IPS-20b (cell line): ENCODE data around the gene SPATS2L.

ENCODE experiments used
- H3K27ac ChIP-seq: one replicate; pipeline ENCODE4 v1.5.1; 2013; ENCODE audit warnings: low read length
- H3K27me3 ChIP-seq: 2 replicates; pipeline ENCODE4 v1.6.1; 2013; ENCODE audit warnings: mild to moderate bottlenecking, low read length, inconsistent platforms; ENCODE audit not compliant: insufficient read depth
- H3K36me3 ChIP-seq: 2 replicates; pipeline ENCODE4 v1.6.1; 2013; ENCODE audit warnings: low read depth, mild to moderate bottlenecking, inconsistent platforms, low read length, moderate library complexity; ENCODE audit not compliant: insufficient read depth
- H3K4me1 ChIP-seq: 2 replicates; pipeline ENCODE4 v1.6.1; 2013; ENCODE audit warnings: mild to moderate bottlenecking, control low read depth, inconsistent platforms, low read length, moderate library complexity; ENCODE audit not compliant: insufficient read depth
- H3K4me3 ChIP-seq: 2 replicates; pipeline ENCODE4 v1.5.1; 2013; ENCODE audit warnings: mild to moderate bottlenecking, low read length, inconsistent platforms
- H3K9ac ChIP-seq: 2 replicates; pipeline ENCODE4 v1.6.1; 2013; ENCODE audit warnings: low read depth, mild to moderate bottlenecking, inconsistent platforms, low read length, moderate library complexity
- H3K9me3 ChIP-seq: 2 replicates; pipeline ENCODE4 v1.6.1; 2013; ENCODE audit warnings: mild to moderate bottlenecking, low read depth, low read length, inconsistent platforms; ENCODE audit not compliant: insufficient read depth

Gene SPATS2L

GRCh38 chr2:200483729-200484198 is 177.3 kb downstream of the SPATS2L start:
- H3K4me1 ChIP-seq, result peaks cover 18% of the 10 kb centered on the region
- H3K36me3 ChIP-seq, result peaks cover 14% of the 10 kb centered on the region; the same call in 1 of the 2 replicates
- H3K27ac ChIP-seq, result no peak overlapping the region
- no peak overlapping the region for H3K9ac ChIP-seq
- no peaks in the 10 kb centered on the region for H3K27me3 ChIP-seq
- no peak overlapping the region for H3K4me3 ChIP-seq
- H3K9me3 ChIP-seq, result no peaks in the 10 kb centered on the region

- H3K9ac ChIP-seq, result no peak overlapping the region
- no peak overlapping the region for H3K27ac ChIP-seq
- no peaks in the 10 kb centered on the region for H3K9me3 ChIP-seq
- peaks cover 12% of the 10 kb centered on the region; the same call in 1 of the 2 replicates for H3K4me1 ChIP-seq
- H3K27me3 ChIP-seq, result no peaks in the 10 kb centered on the region
- H3K36me3 ChIP-seq, result peaks cover 2% of the 10 kb centered on the region; the same call in 1 of the 2 replicates
- no peak overlapping the region for H3K4me3 ChIP-seq
Observed at GRCh38 chr2:200484934-200485333, 178.4 kb downstream of the SPATS2L start.

GRCh38 chr2:200486529-200486928 is 180.0 kb downstream of the SPATS2L start:
- H3K9ac ChIP-seq, result no peak overlapping the region
- H3K4me3 ChIP-seq, result no peak overlapping the region

GRCh38 chr2:200488169-200488568 is 181.7 kb downstream of the SPATS2L start:
- H3K9ac ChIP-seq, result no peak overlapping the region
- no peaks in the 10 kb centered on the region; the same call in 1 of the 2 replicates for H3K36me3 ChIP-seq
- H3K4me3 ChIP-seq, result no peak overlapping the region
- H3K4me1 ChIP-seq, result 0 out of 2 replicates have a peak, but pooled peaks cover 3% of the 10 kb centered on the region
- no peaks in the 10 kb centered on the region for H3K27me3 ChIP-seq
- no peaks in the 10 kb centered on the region for H3K9me3 ChIP-seq
- no peak overlapping the region for H3K27ac ChIP-seq

More at GRCh38 chr2:200486529-200486928, 180.0 kb downstream of the SPATS2L start:
- Histone ChIP-seq H3K4me1 (0 out of 2 replicates have a peak, but pooled peaks cover 3% of the 10 kb centered on the region), H3K27me3 (no peaks in the 10 kb centered on the region), H3K27ac (no peak overlapping the region), H3K36me3 (no peaks in the 10 kb centered on the region; the same call in 1 of the 2 replicates), H3K9me3 (no peaks in the 10 kb centered on the region)

GRCh38 chr2:200490001-200490400 is 183.5 kb downstream of the SPATS2L start:
- H3K4me3 ChIP-seq, result no peak overlapping the region
- no peaks in the 10 kb centered on the region for H3K4me1 ChIP-seq
- no peak overlapping the region for H3K27ac ChIP-seq
- no peaks in the 10 kb centered on the region for H3K9me3 ChIP-seq
- H3K27me3 ChIP-seq, result no peaks in the 10 kb centered on the region
- no peak overlapping the region for H3K9ac ChIP-seq
- H3K36me3 ChIP-seq, result no peaks in the 10 kb centered on the region; the same call in 1 of the 2 replicates

GRCh38 chr2:200492656-200493055 is 186.2 kb downstream of the SPATS2L start:
- H3K9me3 ChIP-seq, result no peaks in the 10 kb centered on the region
- no peak overlapping the region for H3K9ac ChIP-seq
- no peak overlapping the region for H3K4me3 ChIP-seq
- H3K27me3 ChIP-seq, result no peaks in the 10 kb centered on the region
- H3K27ac ChIP-seq, result no peak overlapping the region
- no peaks in the 10 kb centered on the region for H3K4me1 ChIP-seq
- H3K36me3 ChIP-seq, result no peaks in the 10 kb centered on the region; the same call in 1 of the 2 replicates

- Histone ChIP-seq H3K27ac (no peak overlapping the region), H3K4me3 (no peak overlapping the region), H3K36me3 (no peaks in the 10 kb centered on the region; the same call in 1 of the 2 replicates), H3K9me3 (no peaks in the 10 kb centered on the region), H3K4me1 (0 out of 2 replicates have a peak, but pooled peaks cover 5% of the 10 kb centered on the region), H3K9ac (no peak overlapping the region), H3K27me3 (no peaks in the 10 kb centered on the region)
Observed at GRCh38 chr2:200494048-200494447, 187.6 kb downstream of the SPATS2L start.

- H3K9me3 ChIP-seq, result no peaks in the 10 kb centered on the region
- no peak overlapping the region for H3K4me3 ChIP-seq
- H3K4me1 ChIP-seq, result 0 out of 2 replicates have a peak, but pooled peaks cover 5% of the 10 kb centered on the region
- H3K27me3 ChIP-seq, result no peaks in the 10 kb centered on the region
- no peak overlapping the region for H3K9ac ChIP-seq
- no peaks in the 10 kb centered on the region; the same call in 1 of the 2 replicates for H3K36me3 ChIP-seq
- H3K27ac ChIP-seq, result no peak overlapping the region
Observed at GRCh38 chr2:200496696-200497095, 190.2 kb downstream of the SPATS2L start.

GRCh38 chr2:200498402-200499162 is 192.1 kb downstream of the SPATS2L start:
- Histone ChIP-seq H3K36me3 (no peaks in the 10 kb centered on the region; the same call in 1 of the 2 replicates), H3K27ac (no peak overlapping the region), H3K27me3 (no peaks in the 10 kb centered on the region), H3K9me3 (no peaks in the 10 kb centered on the region), H3K4me3 (no peak overlapping the region), H3K9ac (no peak overlapping the region), H3K4me1 (0 out of 2 replicates have a peak, but pooled peaks cover 5% of the 10 kb centered on the region)

GRCh38 chr2:200502196-200502595 is 195.7 kb downstream of the SPATS2L start:
- no peaks in the 10 kb centered on the region for H3K36me3 ChIP-seq
- H3K9me3 ChIP-seq, result no peaks in the 10 kb centered on the region
- no peak overlapping the region for H3K4me3 ChIP-seq
- H3K4me1 ChIP-seq, result 0 out of 2 replicates have a peak, but pooled peaks cover 5% of the 10 kb centered on the region
- no peak overlapping the region for H3K27ac ChIP-seq
- no peaks in the 10 kb centered on the region for H3K27me3 ChIP-seq
- no peak overlapping the region for H3K9ac ChIP-seq

GRCh38 chr2:200506679-200507078 is 200.2 kb downstream of the SPATS2L start:
- no peaks in the 10 kb centered on the region for H3K9me3 ChIP-seq
- H3K27me3 ChIP-seq, result no peaks in the 10 kb centered on the region
- no peaks in the 10 kb centered on the region for H3K4me1 ChIP-seq
- H3K36me3 ChIP-seq, result no peaks in the 10 kb centered on the region
- H3K4me3 ChIP-seq, result no peak overlapping the region
- H3K27ac ChIP-seq, result no peak overlapping the region
- H3K9ac ChIP-seq, result no peak overlapping the region

- H3K4me1 ChIP-seq, result no peaks in the 10 kb centered on the region
- H3K36me3 ChIP-seq, result no peaks in the 10 kb centered on the region
- H3K9ac ChIP-seq, result no peak overlapping the region
- H3K27ac ChIP-seq, result no peak overlapping the region
- no peak overlapping the region for H3K4me3 ChIP-seq
- H3K27me3 ChIP-seq, result no peaks in the 10 kb centered on the region
- H3K9me3 ChIP-seq, result no peaks in the 10 kb centered on the region
Observed at GRCh38 chr2:200507179-200507578, 200.7 kb downstream of the SPATS2L start.
